Measurements from ENCODE around the gene SBF2.

Gene SBF2

DNA sequence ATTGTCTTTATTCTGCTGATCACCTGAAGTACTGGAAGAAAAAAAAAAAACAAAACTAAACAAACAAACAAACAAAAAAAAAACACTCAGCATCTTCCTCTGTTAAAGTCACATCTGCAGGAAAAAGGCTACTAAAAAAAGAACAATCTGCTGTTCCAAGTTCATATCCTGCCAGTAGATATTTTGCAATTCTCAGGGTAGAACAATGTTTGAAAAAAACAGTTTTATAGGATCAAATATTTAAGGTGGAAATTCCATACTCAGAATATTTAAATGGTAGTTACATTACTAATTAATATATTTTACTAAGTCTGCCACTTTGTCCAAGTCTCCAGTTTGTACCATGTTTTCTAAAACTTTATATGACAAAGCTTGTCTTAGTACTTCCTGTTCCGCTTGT, 175.2 kb downstream of the SBF2 start:
- no peak overlapping the region for H3K4me2 ChIP-seq (ENCODE audit: low read depth, low read length)
- no peaks in the 10 kb centered on the region for H3K36me3 ChIP-seq (replicated peaks; ENCODE audit: insufficient read depth, low read length)
- H3K9ac ChIP-seq (ENCODE audit: low read length), result no peak overlapping the region
- no peaks in the 10 kb centered on the region for H3K4me1 ChIP-seq (ENCODE audit: low read length)
- H3K9me3 ChIP-seq (replicated peaks; ENCODE audit: insufficient read depth, low read length), result no peaks in the 10 kb centered on the region
- no peak for DNase-seq
- H3K27me3 ChIP-seq (replicated peaks; ENCODE audit: insufficient read depth, low read length), result no peaks in the 10 kb centered on the region
- no peaks in the 10 kb centered on the region for H3K9me2 ChIP-seq (replicated peaks; ENCODE audit: insufficient read depth, low read length)
- H2AFZ ChIP-seq (ENCODE audit: low read length), result no peak overlapping the region
- no peaks in the 10 kb centered on the region for H3F3A ChIP-seq (ENCODE audit: insufficient read depth, low read length)
- H3K4me3 ChIP-seq (ENCODE audit: low read length), result no peak overlapping the region
- TF ChIP-seq, protein P1, sequence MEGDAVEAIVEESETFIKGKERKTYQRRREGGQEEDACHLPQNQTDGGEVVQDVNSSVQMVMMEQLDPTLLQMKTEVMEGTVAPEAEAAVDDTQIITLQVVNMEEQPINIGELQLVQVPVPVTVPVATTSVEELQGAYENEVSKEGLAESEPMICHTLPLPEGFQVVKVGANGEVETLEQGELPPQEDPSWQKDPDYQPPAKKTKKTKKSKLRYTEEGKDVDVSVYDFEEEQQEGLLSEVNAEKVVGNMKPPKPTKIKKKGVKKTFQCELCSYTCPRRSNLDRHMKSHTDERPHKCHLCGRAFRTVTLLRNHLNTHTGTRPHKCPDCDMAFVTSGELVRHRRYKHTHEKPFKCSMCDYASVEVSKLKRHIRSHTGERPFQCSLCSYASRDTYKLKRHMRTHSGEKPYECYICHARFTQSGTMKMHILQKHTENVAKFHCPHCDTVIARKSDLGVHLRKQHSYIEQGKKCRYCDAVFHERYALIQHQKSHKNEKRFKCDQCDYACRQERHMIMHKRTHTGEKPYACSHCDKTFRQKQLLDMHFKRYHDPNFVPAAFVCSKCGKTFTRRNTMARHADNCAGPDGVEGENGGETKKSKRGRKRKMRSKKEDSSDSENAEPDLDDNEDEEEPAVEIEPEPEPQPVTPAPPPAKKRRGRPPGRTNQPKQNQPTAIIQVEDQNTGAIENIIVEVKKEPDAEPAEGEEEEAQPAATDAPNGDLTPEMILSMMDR (IDR thresholded peaks at IDR 0.05; ENCODE audit: low read length), result no peak
- no peak for TF ChIP-seq EZH2 (optimal IDR thresholded peaks at IDR 0.05; ENCODE audit: low read depth, low read length)
- no peaks in the 10 kb centered on the region for H4K20me1 ChIP-seq (ENCODE audit: insufficient read depth, low read length)
- no peaks in the 10 kb centered on the region for H3K79me2 ChIP-seq (ENCODE audit: low read length)
- no peak overlapping the region for H3K27ac ChIP-seq (ENCODE audit: low read length)

DNA sequence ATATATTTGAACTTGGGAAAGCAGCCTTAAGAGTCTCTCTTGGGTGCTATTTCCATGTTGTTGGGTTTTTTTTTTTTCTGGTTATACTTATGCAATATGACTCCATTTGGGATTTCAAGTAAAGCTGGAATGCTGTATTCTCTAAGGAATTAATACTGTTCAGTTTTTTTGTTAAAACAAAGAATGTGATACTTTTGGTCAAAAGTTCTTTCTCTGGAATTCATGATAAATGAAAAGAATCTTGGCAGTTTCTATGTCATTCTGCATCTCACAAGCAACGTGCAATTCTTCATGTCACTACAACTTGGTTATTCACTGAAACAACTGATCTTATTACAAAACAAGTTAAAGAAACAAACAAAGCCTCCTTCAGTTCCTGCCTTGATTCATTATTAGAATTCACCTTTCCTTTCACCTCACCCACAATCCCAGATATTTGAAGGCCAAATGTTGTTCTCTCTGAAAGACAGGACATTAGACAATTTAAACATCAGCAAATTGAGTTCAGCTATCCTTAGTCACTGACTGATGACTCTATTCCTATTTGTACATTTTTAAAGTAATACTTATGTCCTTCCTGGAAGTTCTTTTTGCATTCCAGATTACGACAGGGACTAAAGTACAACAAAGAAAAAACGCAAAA, 176.2 kb downstream of the SBF2 start:
- H3K9ac ChIP-seq (ENCODE audit: low read length), result no peak overlapping the region
- no peak overlapping the region for H3K27ac ChIP-seq (ENCODE audit: low read length)
- H3K36me3 ChIP-seq (replicated peaks; ENCODE audit: insufficient read depth, low read length), result no peaks in the 10 kb centered on the region
- no peaks in the 10 kb centered on the region for H3F3A ChIP-seq (ENCODE audit: insufficient read depth, low read length)
- DNase-seq, result no peak
- H3K4me2 ChIP-seq (ENCODE audit: low read depth, low read length), result no peak overlapping the region
- no peaks in the 10 kb centered on the region for H3K9me3 ChIP-seq (replicated peaks; ENCODE audit: insufficient read depth, low read length)
- H3K27me3 ChIP-seq (replicated peaks; ENCODE audit: insufficient read depth, low read length), result no peaks in the 10 kb centered on the region
- no peaks in the 10 kb centered on the region for H3K79me2 ChIP-seq (ENCODE audit: low read length)
- H3K4me3 ChIP-seq (ENCODE audit: low read length), result no peak overlapping the region
- H2AFZ ChIP-seq (ENCODE audit: low read length), result no peak overlapping the region
- no peaks in the 10 kb centered on the region for H4K20me1 ChIP-seq (ENCODE audit: insufficient read depth, low read length)
- no peaks in the 10 kb centered on the region for H3K9me2 ChIP-seq (replicated peaks; ENCODE audit: insufficient read depth, low read length)
- H3K4me1 ChIP-seq (ENCODE audit: low read length), result no peaks in the 10 kb centered on the region
- TF ChIP-seq, protein P1 (IDR thresholded peaks at IDR 0.05; ENCODE audit: low read length), result no peak
- TF ChIP-seq EZH2 (optimal IDR thresholded peaks at IDR 0.05; ENCODE audit: low read depth, low read length) (no peak), EZH2phosphoT487 (IDR thresholded peaks at IDR 0.05; ENCODE audit: low read length) (no peak)

- TF ChIP-seq EZH2 (optimal IDR thresholded peaks at IDR 0.05; ENCODE audit: low read depth, low read length) (no peak), EZH2phosphoT487 (IDR thresholded peaks at IDR 0.05; ENCODE audit: low read length) (no peak)
- TF ChIP-seq, protein P1 (IDR thresholded peaks at IDR 0.05; ENCODE audit: low read length), result no peak
- no peak for DNase-seq
Measured at GRCh38 chr11:10116588-10116987, 177.4 kb downstream of the SBF2 start.

More at GRCh38 chr11:10116588-10116987, 177.4 kb downstream of the SBF2 start:
- Histone ChIP-seq H2AFZ (ENCODE audit: low read length) (no peak overlapping the region), H3K4me3 (ENCODE audit: low read length) (no peak overlapping the region), H4K20me1 (ENCODE audit: insufficient read depth, low read length) (no peaks in the 10 kb centered on the region), H3K79me2 (ENCODE audit: low read length) (no peaks in the 10 kb centered on the region), H3K9ac (ENCODE audit: low read length) (no peak overlapping the region), H3K4me2 (ENCODE audit: low read depth, low read length) (no peak overlapping the region), H3K27ac (ENCODE audit: low read length) (no peak overlapping the region), H3K9me2 (replicated peaks; ENCODE audit: insufficient read depth, low read length) (no peaks in the 10 kb centered on the region), H3K27me3 (replicated peaks; ENCODE audit: insufficient read depth, low read length) (no peaks in the 10 kb centered on the region), H3K9me3 (replicated peaks; ENCODE audit: insufficient read depth, low read length) (no peaks in the 10 kb centered on the region), H3K4me1 (ENCODE audit: low read length) (no peaks in the 10 kb centered on the region), H3K36me3 (replicated peaks; ENCODE audit: insufficient read depth, low read length) (no peaks in the 10 kb centered on the region), H3F3A (ENCODE audit: insufficient read depth, low read length) (no peaks in the 10 kb centered on the region)
